Bronchial epithelial cell (primary cell): ENCODE measurements around the gene SUMF1. TPM values are rescaled to one million over a fixed set of nuclear protein-coding genes. Genes with fewer than 3 reads are reported as not detected.

Experiments used
- DNase-seq: peaks from one replicate; pipeline ENCODE4 v3.0.0-alpha.2; 2010; ENCODE audit warnings: low read depth
- FAIRE-seq: peaks from 2 replicates; lab custom pipeline; 2011; peaks lifted over from hg19 to GRCh38; lab: Jason Lieb, UNC
- H3K27me3 ChIP-seq: 2 replicates; pipeline ENCODE4 v1.5.1; 2011; ENCODE audit warnings: low read length; ENCODE audit not compliant: control insufficient read depth, insufficient read depth
- H3K36me3 ChIP-seq: 2 replicates; pipeline ENCODE4 v1.5.1; 2011; ENCODE audit warnings: low read length; ENCODE audit not compliant: control insufficient read depth, insufficient read depth
- H3K4me3 ChIP-seq: 2 replicates; pipeline ENCODE4 v1.5.1; 2011; ENCODE audit warnings: mild to moderate bottlenecking, low read depth, low read length, control low read depth
- CTCF ChIP-seq: IDR thresholded peaks from 2 replicates; pipeline ENCODE4 v1.5.1; 2011; ENCODE audit warnings: mild to moderate bottlenecking, moderate library complexity, low read length, control low read depth, inconsistent platforms; ENCODE audit not compliant: insufficient read depth, severe bottlenecking
- total RNA-seq: library from RNA; depleted of rRNA; stranded (reverse); fragments of >200 nt; gene quantifications from 2 replicates; pipeline ENCODE4 v1.2.1, GENCODE V29; 2014

SUMF1 gene
- total RNA-seq, 1 donor from 2014 or later: 44.5 TPM

- no peak for TF ChIP-seq CTCF
- no peak for DNase-seq
- no peak overlapping the region for H3K4me3 ChIP-seq
- no peaks in the 10 kb centered on the region for H3K36me3 ChIP-seq
- no peaks in the 10 kb centered on the region for H3K27me3 ChIP-seq
- FAIRE-seq: no peak
Measured at GRCh38 chr3:4501437-4501836, 34.4 kb upstream of the SUMF1 start.

GRCh38 chr3:4498446-4498845 is 31.4 kb upstream of the SUMF1 start:
- H3K27me3 ChIP-seq: no peaks in the 10 kb centered on the region
- FAIRE-seq: no peak

DNA sequence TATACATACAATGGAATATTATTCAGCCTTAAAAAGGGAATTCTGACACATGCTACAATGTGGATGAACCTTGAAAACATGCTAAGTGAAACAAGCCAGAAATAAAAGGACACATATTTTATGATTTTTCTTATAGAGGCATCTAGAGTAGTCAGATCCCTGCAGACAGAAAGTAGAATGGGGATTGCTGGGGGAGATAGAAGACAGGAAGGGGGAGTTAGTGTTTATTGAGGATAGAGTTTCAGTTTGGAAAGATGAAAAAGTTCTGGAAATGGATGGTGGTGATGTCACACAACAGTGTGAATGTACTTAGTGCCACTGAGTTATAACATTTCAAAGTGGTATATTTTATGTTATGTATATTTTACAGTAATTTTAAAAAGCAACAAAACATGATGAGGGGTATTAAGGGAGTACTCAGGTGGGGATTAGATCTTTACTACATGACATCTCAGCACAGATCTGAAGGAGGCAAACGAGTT is 30.8 kb upstream of the SUMF1 start:
- FAIRE-seq: no peak
- H3K27me3 ChIP-seq: no peaks in the 10 kb centered on the region
- DNase-seq: no peak
- no peak overlapping the region for H3K4me3 ChIP-seq
- no peaks in the 10 kb centered on the region for H3K36me3 ChIP-seq
- TF ChIP-seq CTCF: no peak

More at GRCh38 chr3:4498446-4498845, 31.4 kb upstream of the SUMF1 start:
- DNase-seq: no peak
- no peaks in the 10 kb centered on the region for H3K36me3 ChIP-seq
- H3K4me3 ChIP-seq: no peak overlapping the region
- TF ChIP-seq CTCF: no peak

GRCh38 chr3:4497005-4497692 is 30.1 kb upstream of the SUMF1 start:
- Histone ChIP-seq H3K27me3 (no peaks in the 10 kb centered on the region), H3K4me3 (no peak overlapping the region), H3K36me3 (no peaks in the 10 kb centered on the region)
- DNase-seq: no peak
- TF ChIP-seq CTCF: no peak
- FAIRE-seq: no peak

DNA sequence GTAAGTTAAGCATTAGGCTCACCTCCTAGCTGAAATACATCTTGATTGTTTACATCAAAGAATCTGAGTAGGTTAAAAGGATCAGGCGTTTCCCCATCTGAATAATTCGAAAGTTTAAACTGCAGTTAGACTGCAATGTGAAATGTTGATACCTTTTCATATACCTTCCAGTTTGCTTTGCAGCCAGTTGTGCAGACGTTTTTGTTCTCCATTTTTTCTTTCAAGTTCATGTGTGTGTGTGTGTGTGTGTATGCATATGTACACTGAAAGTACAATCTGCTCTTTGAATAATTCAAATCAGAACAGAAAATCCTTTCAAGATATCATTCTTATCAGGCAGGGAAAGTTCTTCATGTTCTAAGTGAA is 29.0 kb upstream of the SUMF1 start:
- no peaks in the 10 kb centered on the region for H3K36me3 ChIP-seq
- no peak overlapping the region for H3K4me3 ChIP-seq
- no peak for DNase-seq
- FAIRE-seq: no peak
- H3K27me3 ChIP-seq: no peaks in the 10 kb centered on the region
- no peak for TF ChIP-seq CTCF
